OCI-LY7 (cell line): ENCODE data around the gene CREB3. TPM values are rescaled to one million over a fixed set of nuclear protein-coding genes. Genes with fewer than 3 reads are reported as not detected.
A peak's percentile ranks its signal among the peaks of the same experiment; 100 is the strongest.

Experiments used
- BruUV-seq: library from RNA; stranded (reverse); fragments of 400-500 nt; replicated peaks from 2 replicates; lab custom pipeline; 2021; lab: Mats Ljungman, UMichigan
- CTCF ChIA-PET: fragments of 300-600 bp; sonication (Branson Sonifier 250); formaldehyde crosslinking; loops from one replicate; lab custom pipeline; 2022; ENCODE audit warnings: antibody characterized with exemption; ENCODE audit not compliant: unreplicated experiment; lab: Charles Lee
- POLR2A ChIA-PET: fragments of 300-600 bp; sonication (Branson Sonifier 250); formaldehyde crosslinking; loops from one replicate; lab custom pipeline; 2022; ENCODE audit warnings: antibody characterized with exemption; lab: Charles Lee
- DNase-seq: peaks from one replicate; pipeline ENCODE4 v3.0.0-alpha.2; 2015; ENCODE audit warnings: low spot score
- H2AFZ ChIP-seq: fragments of 200-600 bp; sonication (generic), shearing (Covaris generic); 2 replicates; pipeline ENCODE4 v1.6.1; 2014; ENCODE audit warnings: mild to moderate bottlenecking, antibody characterized with exemption, low read length, moderate library complexity
- H3K27ac ChIP-seq: fragments of 200-600 bp; sonication (generic); 2 replicates; pipeline ENCODE4 v1.5.1; 2014; ENCODE audit warnings: mixed run types, low read depth, mild to moderate bottlenecking, moderate library complexity, low read length, inconsistent platforms; ENCODE audit not compliant: poor library complexity, severe bottlenecking
- H3K36me3 ChIP-seq: fragments of 200-600 bp; sonication (generic); 2 replicates; pipeline ENCODE4 v1.6.1; 2014; ENCODE audit warnings: mild to moderate bottlenecking, antibody characterized with exemption, low read length, moderate library complexity, mixed read lengths; ENCODE audit not compliant: insufficient read depth
- H3K4me1 ChIP-seq: fragments of 200-600 bp; sonication (generic); 2 replicates; pipeline ENCODE4 v1.5.1; 2014; ENCODE audit warnings: mild to moderate bottlenecking, low read length; ENCODE audit not compliant: insufficient read depth, poor library complexity, severe bottlenecking
- H3K4me2 ChIP-seq: fragments of 200-600 bp; sonication (generic); 2 replicates; pipeline ENCODE4 v1.6.1; 2014; ENCODE audit warnings: mild to moderate bottlenecking, low read length
- H3K4me3 ChIP-seq: fragments of 200-600 bp; sonication (generic); 2 replicates; pipeline ENCODE4 v1.5.1; 2014; ENCODE audit warnings: mild to moderate bottlenecking, low read depth, low read length; ENCODE audit not compliant: poor library complexity, severe bottlenecking
- H3K79me2 ChIP-seq: fragments of 200-600 bp; sonication (generic); 2 replicates; pipeline ENCODE4 v1.6.1; 2016; ENCODE audit warnings: low read depth, mild to moderate bottlenecking, low read length, moderate library complexity, mixed read lengths; ENCODE audit not compliant: insufficient read depth
- H3K9me2 ChIP-seq: fragments of 200-600 bp; sonication (generic); 2 replicates; pipeline ENCODE4 v1.6.1; 2016; ENCODE audit warnings: mild to moderate bottlenecking, low read length, mixed read lengths; ENCODE audit not compliant: insufficient read depth
- H3K9me3 ChIP-seq: fragments of 200-600 bp; sonication (generic); 2 replicates; pipeline ENCODE4 v1.6.1; 2014; ENCODE audit warnings: mild to moderate bottlenecking, mixed run types, low read length, mixed read lengths
- H4K20me1 ChIP-seq: fragments of 200-600 bp; sonication (generic); 2 replicates; pipeline ENCODE4 v1.6.1; 2014; ENCODE audit warnings: mild to moderate bottlenecking, antibody characterized with exemption, low read length, moderate library complexity, mixed read lengths; ENCODE audit not compliant: insufficient read depth
- CTCF ChIP-seq: fragments of 200-600 bp; sonication (generic); conservative IDR thresholded peaks from 2 replicates; pipeline ENCODE4 v1.5.1; 2014; ENCODE audit warnings: mild to moderate bottlenecking, antibody characterized with exemption, low read length, moderate library complexity, mixed read lengths
- EZH2phosphoT487 ChIP-seq: fragments of 200-600 bp; sonication (generic); IDR thresholded peaks from 2 replicates; pipeline ENCODE4 v1.6.1; 2018; ENCODE audit warnings: low read depth, borderline replicate concordance, mild to moderate bottlenecking, mixed run types, antibody characterized with exemption, low read length, moderate library complexity, mixed read lengths
- intact Hi-C: fragments of 100-400 bp; cut with micrococcal nuclease; formaldehyde crosslinking; loops from one replicate; pipeline ENCODE4 v1.10.0; 2022; ENCODE audit not compliant: unreplicated experiment
- total RNA-seq, 2 experiments: library from RNA; depleted of rRNA in 1 of 2; stranded (reverse); fragments of >200 nt in 1 of 2; shearing (Covaris generic) in 1 of 2; gene quantifications; 2 replicates each; pipeline ENCODE4 v1.2.3, GENCODE V29; 2014 to 2022

Gene CREB3
- total RNA-seq, 2 experiments from 2014 or later, result 18.2 to 23.0 TPM

- POLR2A ChIA-PET, result no interaction called here
- BruUV-seq, result no TSS peak
- intact Hi-C loops, result no loop called here
- Histone ChIP-seq H3K79me2 (peaks cover 17% of the 10 kb centered on the region), H3K36me3 (peaks cover 22% of the 10 kb centered on the region; the same call in 1 of the 2 replicates), H3K4me3 (no peak within 1 kb of the TSS), H3K9me2 (no peaks in the 10 kb centered on the region), H3K4me1 (peaks cover 63% of the 10 kb centered on the region), H4K20me1 (no peaks in the 10 kb centered on the region), H3K9me3 (no peaks in the 10 kb centered on the region), H3K27ac (peak within 1 kb of the TSS; percentile 94), H3K4me2 (peak within 1 kb of the TSS; percentile 74; the same call in 1 of the 2 replicates), H2AFZ (no peak within 1 kb of the TSS)
- DNase-seq, result no peak
- CTCF ChIA-PET, result no interaction called here
- no peak for TF ChIP-seq EZH2phosphoT487
- no peak for TF ChIP-seq CTCF
Observed at GRCh38 chr9:35754264-35754663, 21.8 kb downstream of the CREB3 start, which contains the start of gene MSMP. TSS of gene MSMP (minus strand) at chr9:35754276. CDS start at chr9:35754129, 147 bp downstream.

GRCh38 chr9:35755071-35755470 lies 22.6 kb downstream of the CREB3 start:
- TF ChIP-seq CTCF, result no peak
- intact Hi-C loops, result loop anchor here (5.0 kb wide), 1 partner anchor 138 kb away; the partner anchor contains the start of gene CD72
- Histone ChIP-seq H3K9me2 (no peaks in the 10 kb centered on the region), H3K9me3 (no peaks in the 10 kb centered on the region), H3K4me1 (peaks cover 67% of the 10 kb centered on the region), H3K36me3 (peaks cover 22% of the 10 kb centered on the region; the same call in 1 of the 2 replicates), H3K27ac (peak overlapping the region; percentile 94), H3K4me3 (no peak overlapping the region), H4K20me1 (no peaks in the 10 kb centered on the region), H3K4me2 (peak overlapping the region; percentile 74; the same call in 1 of the 2 replicates), H3K79me2 (peaks cover 24% of the 10 kb centered on the region), H2AFZ (no peak overlapping the region)
- ChIA-PET POLR2A (interaction anchor here (1.6 kb wide), 1 partner anchor 21 kb away, joined by 4 read pairs; no protein-coding TSS in a partner anchor), CTCF (no interaction called here)
- BruUV-seq, result no TSS peak
- no peak for DNase-seq
